Smooth muscle cell (in vitro differentiated cells): ENCODE results near the gene SLC51A. TPM values are rescaled to one million over a fixed set of nuclear protein-coding genes. Genes with fewer than 3 reads are reported as not detected.

Source experiments
- DNase-seq: peaks from one replicate; lab custom pipeline; 2025; ENCODE audit not compliant: unreplicated experiment; lab: John Stamatoyannopoulos, UW
- H2AFZ ChIP-seq: fragments of 200-600 bp; sonication (generic); 2 replicates; pipeline ENCODE4 v1.6.0; 2016; ENCODE audit warnings: antibody characterized with exemption, low read depth, mild to moderate bottlenecking
- H3F3A ChIP-seq: fragments of 200-600 bp; sonication (generic); 2 replicates; pipeline ENCODE4 v1.6.0; 2017; ENCODE audit warnings: antibody characterized with exemption, low read depth
- H3K27ac ChIP-seq: fragments of 200-600 bp; sonication (generic); 2 replicates; pipeline ENCODE4 v1.5.1; 2016; ENCODE audit warnings: low read depth, mild to moderate bottlenecking
- H3K27me3 ChIP-seq: fragments of 200-600 bp; sonication (generic); 2 replicates; pipeline ENCODE4 v1.6.1; 2016; ENCODE audit warnings: low read depth, mild to moderate bottlenecking
- H3K36me3 ChIP-seq: fragments of 200-600 bp; sonication (generic); 2 replicates; pipeline ENCODE4 v1.5.1; 2016; ENCODE audit warnings: low read depth
- H3K4me1 ChIP-seq: fragments of 200-600 bp; sonication (generic); 2 replicates; pipeline ENCODE4 v1.5.1; 2016; ENCODE audit warnings: low read depth
- H3K4me2 ChIP-seq: fragments of 200-600 bp; sonication (generic); 2 replicates; pipeline ENCODE4 v1.6.0; 2016; ENCODE audit warnings: mild to moderate bottlenecking
- H3K4me3 ChIP-seq: fragments of 200-600 bp; sonication (generic); 2 replicates; pipeline ENCODE4 v1.5.1; 2016; ENCODE audit warnings: mild to moderate bottlenecking
- H3K79me2 ChIP-seq: fragments of 200-600 bp; sonication (generic); 2 replicates; pipeline ENCODE4 v1.6.0; 2016; ENCODE audit warnings: low read depth, mild to moderate bottlenecking
- H3K9ac ChIP-seq: fragments of 200-600 bp; sonication (generic); 2 replicates; pipeline ENCODE4 v1.6.0; 2016; ENCODE audit warnings: low read depth
- H3K9me3 ChIP-seq: fragments of 200-600 bp; sonication (generic); replicated peaks from 2 replicates; pipeline ENCODE4 v1.5.1; 2016; ENCODE audit warnings: low read depth
- H4K20me1 ChIP-seq: fragments of 200-600 bp; sonication (generic); 2 replicates; pipeline ENCODE4 v1.6.0; 2016; ENCODE audit warnings: low read depth
- WGBS: methylation state at CpG from one replicate; pipeline ENCODE4 v1.1.7; 2016; ENCODE audit warnings: low lambda C conversion rate; 5-methylcytosine and 5-hydroxymethylcytosine counted together
- polyA plus RNA-seq: library from polyadenylated mRNA; unstranded; fragments of >200 nt; fragmentation: Nextera tagmentation; extraction: Ambion mirVana; gene quantifications from 2 replicates; pipeline ENCODE4 v1.2.1, GENCODE V29; 2016
- total RNA-seq: library from RNA; depleted of rRNA; stranded (reverse); fragments of >200 nt; gene quantifications from 2 replicates; pipeline ENCODE4 v1.2.3, GENCODE V29; 2014
- TF ChIP-seq, protein P1 (sequence below): fragments of 200-600 bp; sonication (generic); IDR thresholded peaks from 2 replicates; pipeline ENCODE4 v1.5.1; 2017; ENCODE audit warnings: borderline replicate concordance, mild to moderate bottlenecking, antibody characterized with exemption; ENCODE audit not compliant: insufficient read depth, poor library complexity, severe bottlenecking

The SLC51A gene
- total and polyA plus RNA-seq, 2 experiments from 2014 or later = 1.8 TPM; not detected in 1

- Histone ChIP-seq H3K36me3 (no peaks in the 10 kb centered on the region), H3K4me1 (peaks cover 3% of the 10 kb centered on the region), H3F3A (no peaks in the 10 kb centered on the region), H3K79me2 (no peaks in the 10 kb centered on the region), H3K4me2 (no peak overlapping the region), H3K9me3 (no peaks in the 10 kb centered on the region), H3K4me3 (no peak overlapping the region), H3K27ac (no peak overlapping the region), H3K27me3 (no peaks in the 10 kb centered on the region), H2AFZ (no peak overlapping the region), H4K20me1 (no peaks in the 10 kb centered on the region), H3K9ac (no peak overlapping the region)
- TF ChIP-seq, protein P1, sequence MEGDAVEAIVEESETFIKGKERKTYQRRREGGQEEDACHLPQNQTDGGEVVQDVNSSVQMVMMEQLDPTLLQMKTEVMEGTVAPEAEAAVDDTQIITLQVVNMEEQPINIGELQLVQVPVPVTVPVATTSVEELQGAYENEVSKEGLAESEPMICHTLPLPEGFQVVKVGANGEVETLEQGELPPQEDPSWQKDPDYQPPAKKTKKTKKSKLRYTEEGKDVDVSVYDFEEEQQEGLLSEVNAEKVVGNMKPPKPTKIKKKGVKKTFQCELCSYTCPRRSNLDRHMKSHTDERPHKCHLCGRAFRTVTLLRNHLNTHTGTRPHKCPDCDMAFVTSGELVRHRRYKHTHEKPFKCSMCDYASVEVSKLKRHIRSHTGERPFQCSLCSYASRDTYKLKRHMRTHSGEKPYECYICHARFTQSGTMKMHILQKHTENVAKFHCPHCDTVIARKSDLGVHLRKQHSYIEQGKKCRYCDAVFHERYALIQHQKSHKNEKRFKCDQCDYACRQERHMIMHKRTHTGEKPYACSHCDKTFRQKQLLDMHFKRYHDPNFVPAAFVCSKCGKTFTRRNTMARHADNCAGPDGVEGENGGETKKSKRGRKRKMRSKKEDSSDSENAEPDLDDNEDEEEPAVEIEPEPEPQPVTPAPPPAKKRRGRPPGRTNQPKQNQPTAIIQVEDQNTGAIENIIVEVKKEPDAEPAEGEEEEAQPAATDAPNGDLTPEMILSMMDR = no peak
- 73% methylated on average over 19 of the region's 19 CpGs for WGBS
- DNase-seq = no peak
Observed at GRCh38 chr3:196222876-196223595, 6.7 kb downstream of the SLC51A start.

DNA sequence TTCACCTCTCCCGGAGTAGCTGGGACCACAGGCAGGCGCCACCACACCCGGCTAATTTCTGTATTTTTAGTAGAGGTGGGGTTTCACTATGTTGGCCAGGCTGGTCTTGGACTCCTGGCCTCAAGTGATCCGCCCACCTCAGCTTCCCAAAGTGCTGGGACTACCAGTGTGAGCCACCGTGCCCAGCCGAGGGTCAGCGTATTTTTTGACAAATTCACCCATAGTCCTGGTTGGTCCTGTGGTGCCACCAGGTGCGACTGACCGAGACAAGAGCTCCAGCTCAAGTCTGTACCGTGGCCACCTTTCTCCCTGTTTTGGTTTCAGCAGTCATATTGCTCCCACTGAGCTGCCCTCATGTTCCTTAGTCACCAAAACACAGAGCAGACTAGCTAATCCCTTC lies 8.8 kb downstream of the SLC51A start:
- no peak overlapping the region for H3K9ac ChIP-seq
- H4K20me1 ChIP-seq = no peaks in the 10 kb centered on the region
- TF ChIP-seq, protein P1 = no peak
- H3K4me3 ChIP-seq = no peak overlapping the region
- no peaks in the 10 kb centered on the region for H3K27me3 ChIP-seq
- no peaks in the 10 kb centered on the region for H3F3A ChIP-seq
- H3K27ac ChIP-seq = no peak overlapping the region
- no peaks in the 10 kb centered on the region for H3K4me1 ChIP-seq
- H3K4me2 ChIP-seq = no peak overlapping the region
- DNase-seq = no peak
- H3K9me3 ChIP-seq = no peaks in the 10 kb centered on the region
- 98% methylated on average over 10 of the region's 10 CpGs for WGBS
- H2AFZ ChIP-seq = no peak overlapping the region
- H3K36me3 ChIP-seq = no peaks in the 10 kb centered on the region
- H3K79me2 ChIP-seq = no peaks in the 10 kb centered on the region

DNA sequence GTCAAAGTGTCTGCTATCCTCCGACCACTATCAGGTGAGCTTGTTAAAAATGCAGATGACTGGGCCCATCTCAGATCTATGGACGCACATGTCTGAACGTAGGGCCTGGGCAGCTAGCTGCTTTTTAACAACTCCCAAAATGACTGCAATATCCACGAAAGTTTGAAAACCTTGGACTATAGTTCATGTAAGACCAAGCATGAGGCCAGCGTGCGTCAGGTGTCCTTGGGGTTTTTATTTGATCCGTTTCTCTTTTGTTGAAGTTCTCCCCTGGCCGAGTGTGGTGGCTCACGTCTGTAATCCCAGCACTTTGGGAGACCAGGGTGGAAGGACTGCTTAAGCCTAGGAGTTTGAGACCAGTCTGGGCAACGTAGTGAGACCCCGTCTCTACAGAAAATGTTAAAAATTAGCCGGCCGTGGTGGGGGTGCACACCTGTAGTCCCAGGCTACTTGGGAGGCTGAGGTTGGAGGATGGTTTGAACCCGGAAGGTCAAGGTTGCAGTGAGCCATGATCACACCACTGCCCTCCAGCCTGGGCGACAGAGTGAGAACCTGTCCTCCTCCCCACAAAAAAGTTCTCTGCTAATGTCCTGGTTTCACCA lies 9.5 kb downstream of the SLC51A start:
- Histone ChIP-seq H3K27ac (no peak overlapping the region), H3K9ac (no peak overlapping the region), H3F3A (no peaks in the 10 kb centered on the region), H3K4me3 (no peak overlapping the region), H2AFZ (no peak overlapping the region), H4K20me1 (no peaks in the 10 kb centered on the region), H3K4me1 (no peaks in the 10 kb centered on the region), H3K36me3 (no peaks in the 10 kb centered on the region), H3K79me2 (no peaks in the 10 kb centered on the region), H3K27me3 (no peaks in the 10 kb centered on the region), H3K9me3 (no peaks in the 10 kb centered on the region), H3K4me2 (no peak overlapping the region)
- 91% methylated on average over 15 of the region's 15 CpGs for WGBS
- TF ChIP-seq, protein P1 = no peak
- DNase-seq = no peak
